ENCODE results near the gene WRAP73. TPM values are rescaled to one million over a fixed set of nuclear protein-coding genes. Genes with fewer than 3 reads are reported as not detected.

The WRAP73 gene
- total RNA-seq, 1 experiment from 2014 or later, result 31.5 TPM

DNA sequence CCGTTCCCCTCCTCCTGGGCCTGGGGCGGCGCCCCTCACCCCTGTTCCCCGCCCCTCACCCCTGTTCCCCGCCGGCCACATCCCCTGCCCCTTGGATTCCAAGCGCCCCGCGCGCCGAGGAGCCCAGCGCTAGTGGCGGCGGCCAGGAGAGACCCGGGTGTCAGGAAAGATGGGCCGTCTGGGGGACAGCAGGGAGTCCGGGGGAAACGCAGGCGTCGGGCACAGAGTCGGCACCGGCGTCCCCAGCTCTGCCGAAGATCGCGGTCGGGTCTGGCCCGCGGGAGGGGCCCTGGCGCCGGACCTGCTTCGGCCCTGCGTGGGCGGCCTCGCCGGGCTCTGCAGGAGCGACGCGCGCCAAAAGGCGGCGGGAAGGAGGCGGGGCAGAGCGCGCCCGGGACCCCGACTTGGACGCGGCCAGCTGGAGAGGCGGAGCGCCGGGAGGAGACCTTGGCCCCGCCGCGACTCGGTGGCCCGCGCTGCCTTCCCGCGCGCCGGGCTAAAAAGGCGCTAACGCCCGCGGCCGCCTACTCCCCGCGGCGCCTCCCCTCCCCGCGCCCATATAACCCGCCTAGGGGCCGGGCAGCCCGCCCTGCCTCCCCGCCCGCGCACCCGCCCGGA lies 2.1 kb upstream of the WRAP73 start, which contains the start of gene TP73:
Gene TP73 (plus strand): TSS at position 587 of the 618 bp plus-strand sequence. CDS start 29,850 bp downstream, outside the sequence.
- peaks cover 1% of the 10 kb centered on the region; the same call in 1 of the 2 replicates for H3K36me3 ChIP-seq (replicated peaks; ENCODE audit: control insufficient read depth, insufficient read depth, low read length)
- peaks cover 53% of the 10 kb centered on the region for H3K27me3 ChIP-seq (ENCODE audit: control insufficient read depth, insufficient read depth, low read length)
- peak within 1 kb of the TSS; percentile 52 for H3K4me3 ChIP-seq (ENCODE audit: insufficient read depth, low read depth, low read length)
- peak; percentile 90 for DNase-seq

DNA sequence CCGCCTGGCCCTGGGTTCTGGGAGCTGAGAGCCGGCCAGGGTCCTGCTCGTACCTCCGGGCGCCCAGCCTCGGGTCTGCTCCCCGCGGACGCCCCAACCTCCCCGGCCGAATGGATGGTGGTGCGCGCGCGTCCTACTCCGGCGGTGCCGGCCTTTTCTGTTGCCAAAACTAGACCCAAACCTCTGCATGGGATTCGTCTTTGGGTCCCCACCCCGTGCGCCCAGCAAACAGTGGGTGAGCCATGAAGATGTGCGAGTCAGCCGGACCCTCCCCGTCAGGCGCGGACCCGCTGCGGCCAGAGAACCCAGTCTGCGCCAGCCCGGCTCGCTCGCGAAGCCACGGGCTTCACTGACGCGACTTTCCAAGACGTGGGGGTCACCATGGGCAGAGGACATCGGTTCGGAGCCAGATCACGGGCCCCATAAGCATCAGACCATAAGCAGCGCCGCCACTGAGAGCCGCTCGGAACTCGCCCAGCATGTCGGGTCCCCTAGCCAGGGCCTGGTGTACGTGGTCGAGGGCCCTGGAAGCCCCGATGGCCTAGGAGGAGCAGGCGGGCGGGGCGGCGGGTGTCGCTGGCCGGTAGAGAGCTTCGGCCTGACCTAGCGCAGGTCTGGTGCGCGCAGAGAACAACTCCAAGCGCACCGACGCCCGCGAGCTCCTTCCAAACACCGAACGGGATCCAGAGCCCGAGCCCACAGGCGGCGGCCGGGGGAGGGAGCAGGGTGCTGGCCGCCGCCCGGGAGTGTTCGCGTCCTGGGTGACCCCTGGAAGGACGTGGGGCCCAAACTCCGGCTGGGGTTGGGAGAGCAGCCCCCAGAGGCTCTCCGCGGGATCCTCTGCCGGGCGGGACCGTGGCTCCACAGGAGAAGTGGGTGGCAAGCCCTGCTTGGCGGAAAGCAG lies 1.4 kb upstream of the WRAP73 start:
- Histone ChIP-seq H3K36me3 (replicated peaks; ENCODE audit: control insufficient read depth, insufficient read depth, low read length) (peaks cover 1% of the 10 kb centered on the region; the same call in 1 of the 2 replicates), H3K4me3 (ENCODE audit: insufficient read depth, low read depth, low read length) (peak overlapping the region; percentile 52), H3K27me3 (ENCODE audit: control insufficient read depth, insufficient read depth, low read length) (peaks cover 50% of the 10 kb centered on the region)
- peak; percentile 91 for DNase-seq

DNA sequence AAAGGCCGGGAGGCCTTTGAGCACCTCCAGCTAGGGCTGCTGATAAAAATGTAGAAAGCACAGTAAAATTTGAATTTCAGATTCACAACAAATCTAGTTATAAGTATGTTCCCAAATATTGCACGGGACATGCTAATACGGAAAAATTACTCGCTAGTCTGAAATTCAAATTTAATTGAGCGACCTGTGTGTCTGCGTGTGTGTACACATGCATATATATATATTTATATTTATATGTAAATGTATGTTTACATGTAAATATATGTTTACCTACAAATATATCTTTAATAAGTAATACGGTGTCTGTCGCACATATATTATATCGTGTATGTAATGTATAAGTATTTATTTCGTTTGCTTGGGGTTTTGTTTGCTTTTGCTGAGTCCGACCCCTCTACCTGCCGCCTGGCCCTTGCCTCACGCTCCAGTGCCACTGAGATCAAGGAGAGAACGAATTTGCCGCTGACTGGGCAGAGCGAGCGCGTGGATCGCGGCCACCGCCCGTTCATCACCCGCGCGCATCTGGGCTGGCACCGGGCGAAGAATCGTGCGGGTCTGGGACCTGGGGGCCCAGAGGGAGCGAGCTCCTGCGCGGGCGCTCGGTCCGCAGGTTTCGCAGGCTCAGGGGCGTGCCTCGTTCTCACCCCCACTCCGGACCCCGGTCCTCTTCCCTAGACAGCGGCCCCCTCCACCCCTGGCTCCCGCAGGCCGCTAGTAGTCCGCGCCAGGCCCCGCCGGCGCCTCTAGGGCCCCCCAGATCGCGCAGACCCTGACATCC lies 534 bp upstream of the WRAP73 start:
- peak overlapping the region; percentile 52 for H3K4me3 ChIP-seq (ENCODE audit: insufficient read depth, low read depth, low read length)

DNA sequence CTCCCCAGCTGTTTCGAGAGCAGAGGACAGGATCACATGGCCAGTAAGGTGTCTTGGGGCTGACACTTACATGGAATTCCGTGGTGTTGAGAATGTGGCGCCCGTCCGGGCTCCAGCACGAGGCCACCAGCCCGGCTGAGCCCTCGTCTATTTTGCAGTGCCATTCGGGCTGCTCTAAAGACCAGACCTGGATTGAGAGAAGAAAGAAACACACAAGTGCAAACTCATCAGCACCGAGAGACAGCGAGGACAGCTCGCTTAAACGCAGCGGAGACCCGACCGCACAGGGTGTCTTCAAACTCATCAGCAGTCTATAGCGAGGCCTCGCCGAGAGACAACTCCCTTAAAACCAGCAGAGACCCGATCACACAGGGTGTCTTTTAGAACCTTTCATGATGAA lies 3.3 kb downstream of the WRAP73 start:
- H3K4me3 ChIP-seq (ENCODE audit: insufficient read depth, low read depth, low read length), result no peak overlapping the region
- no peak for DNase-seq
- peaks cover 1% of the 10 kb centered on the region; the same call in 1 of the 2 replicates for H3K36me3 ChIP-seq (replicated peaks; ENCODE audit: control insufficient read depth, insufficient read depth, low read length)
- H3K27me3 ChIP-seq (ENCODE audit: control insufficient read depth, insufficient read depth, low read length), result peaks cover 15% of the 10 kb centered on the region

More for the DNA sequence above, 534 bp upstream of the WRAP73 start:
- Histone ChIP-seq H3K27me3 (ENCODE audit: control insufficient read depth, insufficient read depth, low read length) (peaks cover 49% of the 10 kb centered on the region), H3K36me3 (replicated peaks; ENCODE audit: control insufficient read depth, insufficient read depth, low read length) (peaks cover 1% of the 10 kb centered on the region; the same call in 1 of the 2 replicates)
- peak; percentile 86 for DNase-seq

- Histone ChIP-seq H3K4me3 (ENCODE audit: insufficient read depth, low read depth, low read length) (no peak overlapping the region), H3K36me3 (replicated peaks; ENCODE audit: control insufficient read depth, insufficient read depth, low read length) (peaks cover 1% of the 10 kb centered on the region), H3K27me3 (ENCODE audit: control insufficient read depth, insufficient read depth, low read length) (peaks cover 7% of the 10 kb centered on the region)
- DNase-seq, result no peak
Measured at GRCh38 chr1:3645666-3646355, 4.1 kb downstream of the WRAP73 start.

DNA sequence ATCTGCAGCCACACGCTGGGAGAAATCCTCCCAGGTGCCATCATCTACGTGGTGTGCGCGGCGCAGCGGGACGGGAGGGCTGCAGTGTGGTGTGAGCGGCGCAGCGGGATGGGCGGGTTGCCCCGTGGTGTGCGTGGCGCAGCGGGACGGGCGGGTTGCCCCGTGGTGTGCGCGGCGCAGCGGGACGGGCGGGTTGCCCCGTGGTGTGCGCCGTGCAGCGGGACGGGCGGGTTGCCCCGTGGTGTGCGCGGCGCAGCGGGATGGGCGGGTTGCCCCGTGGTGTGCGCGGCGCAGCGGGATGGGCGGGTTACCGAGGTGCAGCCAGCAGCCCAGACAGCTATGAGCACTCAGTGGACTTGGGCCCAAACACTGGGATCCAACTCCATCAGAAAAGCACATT lies 4.7 kb downstream of the WRAP73 start:
- H3K36me3 ChIP-seq (replicated peaks; ENCODE audit: control insufficient read depth, insufficient read depth, low read length), result peaks cover 1% of the 10 kb centered on the region
- peaks cover 2% of the 10 kb centered on the region for H3K27me3 ChIP-seq (ENCODE audit: control insufficient read depth, insufficient read depth, low read length)
- DNase-seq, result no peak
- H3K4me3 ChIP-seq (ENCODE audit: insufficient read depth, low read depth, low read length), result no peak overlapping the region

DNA sequence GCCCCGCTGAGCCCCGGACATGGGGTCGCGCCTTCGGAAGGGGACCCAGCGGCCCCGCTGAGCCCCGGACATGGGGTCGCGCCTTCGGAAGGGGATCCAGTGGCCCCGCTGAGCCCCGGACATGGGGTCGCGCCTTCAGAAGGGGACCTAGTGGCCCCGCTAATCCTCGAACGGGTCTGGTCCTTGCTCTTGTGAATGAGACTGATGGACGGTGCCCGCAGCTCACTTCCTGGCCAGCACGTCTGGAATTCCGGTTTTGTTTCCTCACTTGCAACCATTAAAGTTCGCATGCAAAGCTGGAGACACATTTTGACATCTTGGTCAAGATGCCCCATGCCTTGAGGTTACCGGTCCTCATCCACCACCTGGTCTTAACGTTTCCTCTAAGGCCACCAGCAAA lies 5.6 kb downstream of the WRAP73 start:
- DNase-seq, result no peak
- H3K4me3 ChIP-seq (ENCODE audit: insufficient read depth, low read depth, low read length), result no peak overlapping the region
- no peaks in the 10 kb centered on the region; the same call in 1 of the 2 replicates for H3K27me3 ChIP-seq (ENCODE audit: control insufficient read depth, insufficient read depth, low read length)
- H3K36me3 ChIP-seq (replicated peaks; ENCODE audit: control insufficient read depth, insufficient read depth, low read length), result peaks cover 1% of the 10 kb centered on the region

DNA sequence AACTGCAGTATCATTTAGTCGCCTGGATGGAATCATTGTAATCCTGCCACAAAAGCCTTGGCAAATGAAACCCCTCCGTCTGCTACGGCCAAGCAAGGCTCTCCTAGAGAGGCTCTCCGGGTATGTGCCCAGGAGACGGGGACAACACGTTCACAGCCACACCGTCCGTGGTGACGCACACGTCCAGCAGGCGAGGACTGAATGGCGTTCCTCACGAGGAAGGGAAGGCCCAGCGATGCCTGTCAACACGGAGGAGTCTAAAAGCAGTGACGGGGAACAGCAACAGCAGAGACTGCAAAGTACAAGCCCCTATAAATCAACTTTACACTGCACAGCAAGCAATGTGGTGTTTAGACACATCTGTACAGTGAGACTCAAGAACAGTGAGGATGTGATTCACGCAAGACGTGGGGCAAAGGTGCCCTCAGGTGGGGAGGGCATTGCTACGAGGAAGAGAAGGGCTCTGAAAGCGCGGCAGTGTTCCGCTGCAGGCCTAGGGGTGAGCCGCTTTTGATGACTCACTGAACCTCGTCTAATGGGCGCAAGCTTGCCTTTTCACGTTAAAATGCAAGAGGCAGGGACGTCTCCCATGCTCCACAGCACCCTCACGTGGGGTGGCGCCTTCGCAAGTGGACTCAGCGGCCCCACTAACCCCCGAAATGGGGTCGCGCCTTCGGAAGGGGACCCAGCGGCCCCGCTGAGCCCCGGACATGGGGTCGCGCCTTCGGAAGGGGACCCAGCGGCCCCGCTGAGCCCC lies 6.8 kb downstream of the WRAP73 start:
- Histone ChIP-seq H3K4me3 (ENCODE audit: insufficient read depth, low read depth, low read length) (no peak overlapping the region), H3K36me3 (replicated peaks; ENCODE audit: control insufficient read depth, insufficient read depth, low read length) (peaks cover 3% of the 10 kb centered on the region), H3K27me3 (ENCODE audit: control insufficient read depth, insufficient read depth, low read length) (no peaks in the 10 kb centered on the region)
- DNase-seq, result no peak

DNA sequence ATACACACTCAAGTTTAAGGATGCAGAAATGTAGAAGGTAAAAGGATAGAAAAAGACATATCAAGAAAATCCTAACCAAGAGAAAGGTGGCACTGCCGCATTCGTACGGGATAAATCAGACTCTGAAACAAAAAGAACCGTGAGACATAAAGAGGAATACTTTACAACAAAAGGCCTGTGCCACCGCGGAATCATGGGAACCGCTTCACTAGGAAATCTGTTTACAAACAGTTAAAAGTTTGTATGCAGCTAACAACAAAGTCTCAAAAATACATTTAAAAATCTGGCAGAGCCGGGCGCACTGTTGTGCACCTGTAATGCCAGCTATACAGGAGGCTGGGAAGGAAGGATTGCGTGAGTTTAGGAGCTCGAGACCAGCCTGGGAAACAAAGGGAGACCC lies 8.1 kb downstream of the WRAP73 start:
- H3K27me3 ChIP-seq (ENCODE audit: control insufficient read depth, insufficient read depth, low read length), result no peaks in the 10 kb centered on the region
- peaks cover 2% of the 10 kb centered on the region; the same call in 1 of the 2 replicates for H3K36me3 ChIP-seq (replicated peaks; ENCODE audit: control insufficient read depth, insufficient read depth, low read length)
- no peak overlapping the region for H3K4me3 ChIP-seq (ENCODE audit: insufficient read depth, low read depth, low read length)
- no peak for DNase-seq

DNA sequence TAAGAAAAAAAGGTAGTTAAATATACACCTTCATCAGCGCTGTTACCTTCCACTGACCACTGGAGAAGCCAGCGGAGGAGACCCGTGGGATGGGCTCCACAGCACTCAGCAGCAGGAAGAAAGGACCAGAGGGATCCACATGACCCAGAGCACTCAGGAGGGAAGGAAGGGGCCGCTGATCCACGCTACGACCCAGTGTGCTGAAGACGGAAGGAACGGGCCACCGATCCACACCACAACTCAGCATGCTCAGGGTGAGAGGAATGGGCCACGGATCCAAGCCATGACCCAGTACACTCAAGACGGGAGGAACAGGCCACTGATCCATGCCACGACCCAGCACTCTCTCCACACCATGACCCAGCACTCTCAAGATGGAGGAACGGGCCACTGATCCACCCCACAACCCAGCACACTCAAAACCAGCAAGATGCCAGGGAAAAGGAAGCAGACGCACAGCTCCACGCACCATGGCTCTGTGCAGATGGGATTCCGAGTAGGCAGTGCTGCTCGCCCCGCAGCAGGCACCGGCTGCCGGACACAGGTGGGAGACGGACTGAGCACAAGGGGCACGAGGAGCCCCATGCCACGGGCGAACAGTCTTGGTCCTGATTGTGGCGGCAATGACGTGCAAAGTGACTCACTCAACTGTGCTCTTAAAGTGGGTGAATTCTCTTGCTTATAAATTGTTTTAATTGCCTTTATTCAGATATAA lies 8.7 kb downstream of the WRAP73 start:
- Histone ChIP-seq H3K36me3 (replicated peaks; ENCODE audit: control insufficient read depth, insufficient read depth, low read length) (peaks cover 5% of the 10 kb centered on the region), H3K4me3 (ENCODE audit: insufficient read depth, low read depth, low read length) (no peak overlapping the region), H3K27me3 (ENCODE audit: control insufficient read depth, insufficient read depth, low read length) (no peaks in the 10 kb centered on the region)
- no peak for DNase-seq

- H3K4me3 ChIP-seq (ENCODE audit: insufficient read depth, low read depth, low read length), result no peak overlapping the region
- H3K36me3 ChIP-seq (replicated peaks; ENCODE audit: control insufficient read depth, insufficient read depth, low read length), result peaks cover 5% of the 10 kb centered on the region
- H3K27me3 ChIP-seq (ENCODE audit: control insufficient read depth, insufficient read depth, low read length), result no peaks in the 10 kb centered on the region
- DNase-seq, result no peak
Measured at GRCh38 chr1:3640121-3640837, 9.6 kb downstream of the WRAP73 start.

GRCh38 chr1:3639397-3639911 lies 10.4 kb downstream of the WRAP73 start:
- Histone ChIP-seq H3K4me3 (ENCODE audit: insufficient read depth, low read depth, low read length) (no peak overlapping the region), H3K27me3 (ENCODE audit: control insufficient read depth, insufficient read depth, low read length) (no peaks in the 10 kb centered on the region), H3K36me3 (replicated peaks; ENCODE audit: control insufficient read depth, insufficient read depth, low read length) (peaks cover 10% of the 10 kb centered on the region)
- DNase-seq, result no peak

Measured in H7 (cell line).